HEK293 (cell line): Measurements from ENCODE around the gene GLCE.

Experiments
- CTCF ChIA-PET: fragments of 350-600 bp; formaldehyde crosslinking; extraction: SDS; loops from one replicate; lab custom pipeline; 2021; ENCODE audit warnings: antibody characterized with exemption; lab: Yijun Ruan, JAX
- POLR2A ChIA-PET: fragments of 300-600 bp; formaldehyde crosslinking; extraction: SDS; loops from one replicate; lab custom pipeline; 2020; ENCODE audit warnings: antibody characterized with exemption, inconsistent platforms; lab: Yijun Ruan, JAX
- H3K27ac ChIP-seq: fragments of 200-500 bp; sonication (Bioruptor generic); 2 replicates; pipeline ENCODE4 v1.5.1; 2014; ENCODE audit warnings: low read depth, low read length, control low read depth, inconsistent platforms; ENCODE audit errors: extremely low read depth
- H3K36me3 ChIP-seq, 2 experiments: fragments of 200-500 bp in 1 of 2; sonication (Bioruptor generic) in 1 of 2; 1 replicate in 1 of 2; 2 replicates in 1 of 2; pipeline ENCODE4 v1.5.1; 2014 to 2017; ENCODE audit warnings: inconsistent platforms in 2 of 2, low read length in 2 of 2; ENCODE audit not compliant: control insufficient read depth in 2 of 2, insufficient read depth in 1 of 2
- H3K4me1 ChIP-seq: fragments of 200-500 bp; sonication (Bioruptor generic); 2 replicates; pipeline ENCODE4 v1.5.1; 2014; ENCODE audit warnings: mild to moderate bottlenecking, low read length, inconsistent platforms; ENCODE audit not compliant: control insufficient read depth, insufficient read depth
- H3K4me3 ChIP-seq: 2 replicates; pipeline ENCODE4 v1.5.1; 2011; ENCODE audit warnings: low read depth, mild to moderate bottlenecking, control low read depth, low read length, moderate library complexity
- H3K9me3 ChIP-seq: fragments of 200-500 bp; sonication (Bioruptor generic); 2 replicates; pipeline ENCODE4 v1.5.1; 2014; ENCODE audit warnings: low read depth, low read length, inconsistent platforms; ENCODE audit not compliant: control insufficient read depth, insufficient read depth
- FEZF1 ChIP-seq: fragments of 450-650 bp; formaldehyde crosslinking; IDR thresholded peaks from 2 replicates; pipeline ENCODE4 v1.5.1; 2016; ENCODE audit warnings: missing biosample characterization, missing genetic modification characterization
- GLIS1 ChIP-seq: fragments of 450-650 bp; formaldehyde crosslinking; IDR thresholded peaks from 2 replicates; pipeline ENCODE4 v1.5.1; 2016; ENCODE audit warnings: missing biosample characterization, missing genetic modification characterization
- HOXC10 ChIP-seq: sonication (generic); formaldehyde crosslinking; IDR thresholded peaks from 2 replicates; pipeline ENCODE4 v1.8.1; 2023; ENCODE audit warnings: mild to moderate bottlenecking, missing genetic modification reagents
- KLF7 ChIP-seq: fragments of 450-650 bp; formaldehyde crosslinking; IDR thresholded peaks from 2 replicates; pipeline ENCODE4 v1.5.1; 2016; ENCODE audit warnings: missing biosample characterization, missing genetic modification characterization, borderline replicate concordance
- KLF8 ChIP-seq: fragments of 450-650 bp; formaldehyde crosslinking; IDR thresholded peaks from 2 replicates; pipeline ENCODE4 v1.5.1; 2016; ENCODE audit warnings: missing biosample characterization, missing genetic modification characterization
- PRDM1 ChIP-seq: fragments of 450-650 bp; formaldehyde crosslinking; IDR thresholded peaks from 2 replicates; pipeline ENCODE4; 2016; ENCODE audit warnings: missing biosample characterization, missing genetic modification characterization
- ZBTB20 ChIP-seq: fragments of 450-650 bp; formaldehyde crosslinking; IDR thresholded peaks from 2 replicates; pipeline ENCODE4 v1.5.1; 2016; ENCODE audit warnings: missing biosample characterization, missing genetic modification characterization
- ZFHX2 ChIP-seq: fragments of 450-650 bp; formaldehyde crosslinking; conservative IDR thresholded peaks from 2 replicates; pipeline ENCODE4 v1.5.1; 2016; ENCODE audit warnings: missing biosample characterization, missing genetic modification characterization
- ZFP37 ChIP-seq: fragments of 450-650 bp; formaldehyde crosslinking; IDR thresholded peaks from 2 replicates; pipeline ENCODE4 v1.5.1; 2016; ENCODE audit warnings: missing biosample characterization, missing genetic modification characterization
- ZNF324 ChIP-seq: fragments of 450-650 bp; formaldehyde crosslinking; IDR thresholded peaks from 2 replicates; pipeline ENCODE4 v1.5.1; 2016; ENCODE audit warnings: missing biosample characterization, missing genetic modification characterization
- ZNF341 ChIP-seq: fragments of 450-650 bp; formaldehyde crosslinking; IDR thresholded peaks from 2 replicates; pipeline ENCODE4; 2016; ENCODE audit warnings: low read depth, missing biosample characterization, missing genetic modification characterization
- ZNF362 ChIP-seq: fragments of 450-650 bp; formaldehyde crosslinking; IDR thresholded peaks from 2 replicates; pipeline ENCODE4 v1.5.1; 2016; ENCODE audit warnings: missing biosample characterization, missing genetic modification characterization
- ZNF366 ChIP-seq: fragments of 450-650 bp; formaldehyde crosslinking; conservative IDR thresholded peaks from 2 replicates; pipeline ENCODE4 v1.5.1; 2016; ENCODE audit warnings: missing biosample characterization, missing genetic modification characterization
- ZNF473 ChIP-seq: fragments of 450-650 bp; formaldehyde crosslinking; IDR thresholded peaks from 2 replicates; pipeline ENCODE4 v1.5.1; 2017; ENCODE audit warnings: missing biosample characterization, missing genetic modification characterization
- ZNF510 ChIP-seq: fragments of 450-650 bp; formaldehyde crosslinking; IDR thresholded peaks from 2 replicates; pipeline ENCODE4 v1.5.1; 2018; ENCODE audit warnings: mild to moderate bottlenecking, missing genetic modification characterization, missing biosample characterization; ENCODE audit not compliant: insufficient replicate concordance
- ZSCAN30 ChIP-seq: fragments of 450-650 bp; IDR thresholded peaks from 2 replicates; pipeline ENCODE4 v1.5.1; 2018; ENCODE audit warnings: missing biosample characterization, mild to moderate bottlenecking, missing genetic modification characterization, moderate library complexity

GLCE gene

GRCh38 chr15:69115031-69115430 lies 45.4 kb upstream of the GLCE start:
- no peak for TF ChIP-seq ZNF362 (tag by site-specific recombination)
- no peak for TF ChIP-seq HOXC10 (CRISPR knock-in tag)
- TF ChIP-seq ZNF324 (tag by site-specific recombination), result no peak
- no peak for TF ChIP-seq KLF7
- no peak for TF ChIP-seq ZNF366 (tag by site-specific recombination)
- no peak for TF ChIP-seq KLF8 (tag by site-specific recombination)
- TF ChIP-seq, all 188 proteins: peak for 0
- H3K36me3 ChIP-seq, result no peaks in the 10 kb centered on the region
- no peaks in the 10 kb centered on the region for H3K9me3 ChIP-seq
- POLR2A ChIA-PET, result no interaction called here
- H3K4me1 ChIP-seq, result no peaks in the 10 kb centered on the region; the same call in 1 of the 2 replicates
- H3K4me3 ChIP-seq, result no peak overlapping the region
- no peak overlapping the region for H3K27ac ChIP-seq
- CTCF ChIA-PET, result interaction anchor here (0.6 to 0.7 kb wide), 2 partner anchors 9 to 50 kb away, joined by 4 to 5 read pairs; no protein-coding TSS in a partner anchor

GRCh38 chr15:69116391-69116790 lies 44.0 kb upstream of the GLCE start:
- Histone ChIP-seq H3K4me3 (no peak overlapping the region), H3K4me1 (no peaks in the 10 kb centered on the region; the same call in 1 of the 2 replicates), H3K27ac (no peak overlapping the region), H3K9me3 (no peaks in the 10 kb centered on the region)
- no peak for TF ChIP-seq GLIS1
- TF ChIP-seq, all 188 proteins: peak for 0
- H3K36me3 ChIP-seq, result no peaks in the 10 kb centered on the region
- POLR2A ChIA-PET, result no interaction called here
- CTCF ChIA-PET, result no interaction called here

- Histone ChIP-seq H3K27ac (no peak overlapping the region), H3K36me3 (no peaks in the 10 kb centered on the region), H3K4me3 (no peak overlapping the region), H3K9me3 (no peaks in the 10 kb centered on the region), H3K4me1 (no peaks in the 10 kb centered on the region; the same call in 1 of the 2 replicates)
- TF ChIP-seq ZFP37 (tag by site-specific recombination) (no peak), FEZF1 (tag by site-specific recombination) (peak; percentile 77)
- POLR2A ChIA-PET, result no interaction called here
- CTCF ChIA-PET, result no interaction called here
Measured at GRCh38 chr15:69117431-69117871, 43.0 kb upstream of the GLCE start.

- Histone ChIP-seq H3K4me3 (no peak overlapping the region), H3K9me3 (no peaks in the 10 kb centered on the region), H3K4me1 (no peaks in the 10 kb centered on the region; the same call in 1 of the 2 replicates), H3K27ac (no peak overlapping the region), H3K36me3 (no peaks in the 10 kb centered on the region)
- POLR2A ChIA-PET, result no interaction called here
- CTCF ChIA-PET, result no interaction called here
- 0 out of 2 replicates have a peak, but pooled peaks have one; percentile 15 for TF ChIP-seq ZBTB20 (tag by site-specific recombination)
- TF ChIP-seq GLIS1, result peak; percentile 82
- no peak for TF ChIP-seq ZSCAN30
- peak; percentile 58; the same call in 1 of the 2 replicates for TF ChIP-seq PRDM1 (tag by site-specific recombination)
- TF ChIP-seq ZFHX2 (tag by site-specific recombination), result 0 out of 2 replicates have a peak, but pooled peaks have one; percentile 32
- no peak for TF ChIP-seq ZNF473 (tag by site-specific recombination)
- 0 out of 2 replicates have a peak, but pooled peaks have one; percentile 9 for TF ChIP-seq ZNF341 (tag by site-specific recombination)
- TF ChIP-seq ZNF510 (tag by site-specific recombination), result no peak
Measured at GRCh38 chr15:69118089-69118488, 42.3 kb upstream of the GLCE start.
